CD14-positive monocyte (primary cell): ENCODE measurements around the gene WNT2. TPM values are rescaled to one million over a fixed set of nuclear protein-coding genes. Genes with fewer than 3 reads are reported as not detected.
"Not testable (repeated sequence)": the region's sequence is repeated elsewhere in the genome, so short reads cannot be mapped to it uniquely, and the experiment has no call there.

ENCODE experiments used
- DNase-seq, 3 donors: peaks; one replicate each; pipeline ENCODE4 v3.0.0-alpha.2; 2011 to 2022
- H2AFZ ChIP-seq: 2 replicates; pipeline ENCODE4 v1.6.0; 2012; ENCODE audit warnings: mild to moderate bottlenecking, low read depth, low read length, inconsistent platforms; ENCODE audit not compliant: insufficient read depth, poor library complexity, severe bottlenecking
- H3K27ac ChIP-seq, 2 donors: 1 replicate in 1 of 2; 2 replicates in 1 of 2; pipeline ENCODE4 v1.5.1; 2012 to 2013; ENCODE audit warnings: low read length in 2 of 2, control low read depth in 1 of 2, inconsistent platforms in 1 of 2, low read depth in 1 of 2, mild to moderate bottlenecking in 1 of 2
- H3K27me3 ChIP-seq, 2 donors: one replicate each; pipeline versions ENCODE4 v1.6.0 to v1.6.1; 2011 to 2013; ENCODE audit warnings: low read length in 2 of 2; ENCODE audit not compliant: control insufficient read depth in 2 of 2, insufficient read depth in 2 of 2
- H3K36me3 ChIP-seq, 2 donors: replicated peaks in 1 of 2; 1 replicate in 1 of 2; 2 replicates in 1 of 2; pipeline versions ENCODE4 v1.5.1 to v1.6.1; 2012 to 2013; ENCODE audit warnings: low read length in 2 of 2, control low read depth in 1 of 2, inconsistent platforms in 1 of 2, mild to moderate bottlenecking in 1 of 2; ENCODE audit not compliant: insufficient read depth in 2 of 2, control insufficient read depth in 1 of 2
- H3K4me1 ChIP-seq, 2 donors: 1 replicate in 1 of 2; 2 replicates in 1 of 2; pipeline versions ENCODE4 v1.5.1 to v1.6.1; 2012 to 2013; ENCODE audit warnings: low read length in 2 of 2, control low read depth in 1 of 2, inconsistent platforms in 1 of 2, mild to moderate bottlenecking in 1 of 2, moderate library complexity in 1 of 2; ENCODE audit not compliant: insufficient read depth in 2 of 2, control insufficient read depth in 1 of 2
- H3K4me2 ChIP-seq: replicated peaks from 2 replicates; pipeline ENCODE3; 2012; ENCODE audit warnings: low read length, moderate library complexity, mild to moderate bottlenecking; ENCODE audit not compliant: poor library complexity, severe bottlenecking; ENCODE audit errors: extremely low read depth
- H3K4me3 ChIP-seq, 3 experiments: fragments of 200-600 bp in 1 of 3; sonication (generic) in 1 of 3; replicated peaks in 1 of 3; 1 replicate in 2 of 3; 2 replicates in 1 of 3; pipeline ENCODE4 v1.5.1; 2011 to 2013; ENCODE audit warnings: low read length in 3 of 3, mild to moderate bottlenecking in 3 of 3, control low read depth in 2 of 3, low read depth in 2 of 3, inconsistent platforms in 1 of 3, moderate library complexity in 1 of 3
- H3K79me2 ChIP-seq: 2 replicates; pipeline ENCODE4 v1.6.0; 2012; ENCODE audit warnings: mild to moderate bottlenecking, control low read depth, inconsistent platforms, low read length, moderate library complexity; ENCODE audit not compliant: insufficient read depth
- H3K9ac ChIP-seq: 2 replicates; pipeline ENCODE4 v1.6.0; 2017; ENCODE audit warnings: low read length, mild to moderate bottlenecking; ENCODE audit not compliant: insufficient read depth, poor library complexity, severe bottlenecking
- H3K9me3 ChIP-seq, 2 donors: replicated peaks in 1 of 2; 1 replicate in 1 of 2; 2 replicates in 1 of 2; pipeline versions ENCODE4 v1.5.1 to v1.6.1; 2012 to 2013; ENCODE audit warnings: low read length in 2 of 2, control low read depth in 1 of 2; ENCODE audit not compliant: control insufficient read depth in 1 of 2, insufficient read depth in 1 of 2
- H4K20me1 ChIP-seq: 2 replicates; pipeline ENCODE4 v1.6.0; 2012; ENCODE audit warnings: mild to moderate bottlenecking, low read length, control low read depth, moderate library complexity; ENCODE audit not compliant: insufficient read depth
- H3K27ac Mint-ChIP-seq, 7 donors: one replicate each; pipeline ENCODE4 v1.8.0; 2020; ENCODE audit warnings: mild to moderate bottlenecking in 7 of 7, mixed read lengths in 7 of 7, moderate library complexity in 6 of 7, inconsistent platforms in 2 of 7
- H3K27me3 Mint-ChIP-seq, 3 donors: one replicate each; pipeline ENCODE4 v1.8.0; 2021 to 2022; ENCODE audit warnings: low read depth in 3 of 3, mild to moderate bottlenecking in 3 of 3, mixed read lengths in 3 of 3, moderate library complexity in 3 of 3, inconsistent platforms in 1 of 3
- H3K36me3 Mint-ChIP-seq, 2 donors: one replicate each; pipeline ENCODE4 v1.8.0; 2020; ENCODE audit warnings: mixed read lengths in 2 of 2, inconsistent platforms in 1 of 2, mild to moderate bottlenecking in 1 of 2
- H3K4me1 Mint-ChIP-seq: one replicate; pipeline ENCODE4 v1.8.0; 2020; ENCODE audit warnings: mild to moderate bottlenecking, mixed read lengths
- H3K4me3 Mint-ChIP-seq, 2 donors: one replicate each; pipeline ENCODE4 v1.8.0; 2020; ENCODE audit warnings: mild to moderate bottlenecking in 2 of 2, mixed read lengths in 2 of 2, moderate library complexity in 1 of 2
- H3K9me3 Mint-ChIP-seq, 7 donors: one replicate each; pipeline ENCODE4 v1.8.0; 2020 to 2022; ENCODE audit warnings: mixed read lengths in 7 of 7, mild to moderate bottlenecking in 6 of 7, moderate library complexity in 6 of 7, inconsistent platforms in 2 of 7
- CTCF ChIP-seq: fragments of 200-600 bp; IDR thresholded peaks from one replicate; pipeline ENCODE4 v1.8.0; 2022; ENCODE audit warnings: antibody characterized with exemption, mild to moderate bottlenecking
- WGBS: methylation state at CpG from one replicate; pipeline ENCODE4 v1.1.5; 2013; ENCODE audit warnings: missing lambda C conversion rate; ENCODE audit not compliant: insufficient coverage; 5-methylcytosine and 5-hydroxymethylcytosine counted together
- intact Hi-C, 2 donors: fragments of 100-400 bp; cut with micrococcal nuclease; formaldehyde crosslinking; loops; one replicate each; pipeline versions ENCODE4 v1.15.0 to v1.15.1; 2023
- polyA plus RNA-seq, 3 donors: library from polyadenylated mRNA; depleted of rRNA in 1 of 3; unstranded in 2 of 3; stranded (reverse) in 1 of 3; fragments of 300-500 nt in 2 of 3; fragments of >200 nt in 1 of 3; fragmentation: Illumina TruSeq in 2 of 3; gene quantifications; 1 replicate in 2 of 3; 2 replicates in 1 of 3; pipeline ENCODE4 v1.2.3, GENCODE V29; 2012 to 2021

Gene WNT2
- polyA plus RNA-seq, 3 donors = not detected

GRCh38 chr7:117308891-117309290 is 14.0 kb downstream of the WNT2 start:
- Mint-ChIP-seq H3K27ac (no peak overlapping the region), H3K4me3 (no peak overlapping the region), H3K9me3 (peaks cover 0 to 3% (median 0%) of the 10 kb centered on the region in 7 donors), H3K27me3 (peaks cover 2 to 10% (median 3%) of the 10 kb centered on the region in 3 donors), H3K36me3 (no peaks in the 10 kb centered on the region), H3K4me1 (no peaks in the 10 kb centered on the region)
- Histone ChIP-seq H3K4me1 (no peaks in the 10 kb centered on the region), H3K27ac (no peak overlapping the region), H3K27me3 (no peaks in the 10 kb centered on the region), H3K4me2 (no peak overlapping the region), H3K9me3 (no peaks in the 10 kb centered on the region), H3K79me2 (no peaks in the 10 kb centered on the region), H3K9ac (no peak overlapping the region), H4K20me1 (no peaks in the 10 kb centered on the region), H2AFZ (no peak overlapping the region), H3K4me3 (no peak overlapping the region), H3K36me3 (no peaks in the 10 kb centered on the region)
- WGBS = no CpG with 5 or more reads among the region's 1 CpG
- intact Hi-C loops = no loop called here
- TF ChIP-seq CTCF = no peak
- no peak for DNase-seq

- intact Hi-C loops = no loop called here
- WGBS = 80% methylated on average over 1 of the region's 4 CpGs
Observed at GRCh38 chr7:117302396-117302795, 20.5 kb downstream of the WNT2 start.

GRCh38 chr7:117300506-117300905 is 22.4 kb downstream of the WNT2 start:
- H3K4me1 ChIP-seq, intact Hi-C loops, H3K9me3 ChIP-seq, H4K20me1 ChIP-seq, H2AFZ ChIP-seq, H3K27ac Mint-ChIP-seq, H3K9me3 Mint-ChIP-seq, H3K36me3 Mint-ChIP-seq, H3K79me2 ChIP-seq, H3K4me1 Mint-ChIP-seq, H3K36me3 ChIP-seq, H3K27ac ChIP-seq, DNase-seq, H3K9ac ChIP-seq, H3K4me3 ChIP-seq, H3K27me3 ChIP-seq, H3K4me3 Mint-ChIP-seq, H3K4me2 ChIP-seq: not testable (repeated sequence)
- WGBS = 96% methylated on average over 4 of the region's 5 CpGs
- H3K27me3 Mint-ChIP-seq = peaks cover 0 to 11% (median 2%) of the 10 kb centered on the region in 3 donors

More at GRCh38 chr7:117302396-117302795, 20.5 kb downstream of the WNT2 start:
- H3K27ac Mint-ChIP-seq = no peak overlapping the region
- H3K9me3 Mint-ChIP-seq = peaks cover 0 to 3% (median 0%) of the 10 kb centered on the region in 7 donors
- H3K27me3 ChIP-seq = no peaks in the 10 kb centered on the region
- DNase-seq = no peak
- no peak overlapping the region for H3K9ac ChIP-seq
- H3K79me2 ChIP-seq = no peaks in the 10 kb centered on the region
- no peak overlapping the region for H3K4me3 ChIP-seq
- H3K36me3 Mint-ChIP-seq = no peaks in the 10 kb centered on the region
- no peaks in the 10 kb centered on the region for H3K9me3 ChIP-seq
- H3K4me1 ChIP-seq = no peaks in the 10 kb centered on the region
- H3K36me3 ChIP-seq = no peaks in the 10 kb centered on the region
- H3K27me3 Mint-ChIP-seq = peaks cover 2 to 12% (median 2%) of the 10 kb centered on the region in 3 donors
- no peaks in the 10 kb centered on the region for H3K4me1 Mint-ChIP-seq
- no peak overlapping the region for H3K4me3 Mint-ChIP-seq
- H3K27ac ChIP-seq = no peak overlapping the region
- H3K4me2 ChIP-seq = no peak overlapping the region
- H2AFZ ChIP-seq = no peak overlapping the region
- no peak for TF ChIP-seq CTCF
- H4K20me1 ChIP-seq = no peaks in the 10 kb centered on the region
